NCI-H1694 (cell line): ENCODE data around the gene BRI3.

Source experiments
- DNase-seq: peaks from one replicate; lab custom pipeline; 2025; lab: John Stamatoyannopoulos, UW

BRI3 gene

DNA sequence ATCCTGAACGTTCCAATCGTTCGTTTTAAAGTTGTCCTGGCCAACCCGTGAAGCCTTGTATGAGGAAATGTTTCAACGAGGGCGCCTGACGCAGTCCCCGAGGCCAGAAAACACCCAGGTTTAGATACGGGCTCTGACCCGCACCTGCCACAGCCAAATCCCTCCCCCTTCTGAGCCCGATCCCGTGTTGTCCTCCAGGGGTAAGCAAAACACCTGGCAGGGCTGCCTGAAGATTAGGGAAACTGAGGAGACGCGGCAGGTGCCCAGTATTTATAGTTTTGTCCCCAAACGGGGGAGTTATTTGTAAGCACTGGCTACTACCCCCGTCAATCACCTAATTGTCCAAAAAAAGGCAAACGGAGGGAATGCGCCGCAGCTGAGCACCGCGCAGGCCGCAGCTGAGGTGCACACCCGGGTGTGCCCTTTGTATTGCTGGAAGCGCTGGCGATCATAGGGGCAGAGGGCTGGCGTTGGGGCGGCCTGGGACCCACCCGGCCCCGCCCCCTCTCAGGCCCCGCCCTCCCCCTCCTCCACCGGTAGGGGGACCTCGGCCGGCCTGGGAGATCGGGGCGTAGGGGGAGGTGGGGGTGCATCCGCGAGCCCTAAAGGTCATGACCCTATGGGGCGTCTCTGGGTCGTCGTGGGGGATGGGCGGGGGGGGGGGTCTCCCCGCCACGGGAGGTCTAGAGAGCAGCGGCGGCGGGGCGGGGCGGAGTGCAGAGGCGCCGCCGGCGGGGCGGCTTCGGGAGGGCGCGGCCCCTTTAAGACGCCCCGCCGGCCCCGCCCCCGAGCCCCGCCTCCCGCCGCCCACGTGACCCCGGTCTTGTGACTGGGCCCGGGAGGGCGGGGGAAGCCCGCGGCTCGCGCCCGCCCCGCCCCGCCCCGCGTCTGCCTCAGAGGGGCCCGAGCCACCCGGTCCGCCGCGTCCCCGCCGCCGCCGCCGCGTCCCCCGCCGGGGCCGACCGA, at the start of gene BRI3:
Gene BRI3 (plus strand): TSS at position 896 of the 966 bp plus-strand sequence. CDS start 110 bp downstream, outside the sequence.
- DNase-seq: peak; percentile 76

GRCh38 chr7:98232263-98232585, 49.3 kb upstream of the BRI3 start:
- DNase-seq: no peak

- no peak for DNase-seq
Measured at GRCh38 chr7:98232799-98233198, 48.7 kb upstream of the BRI3 start.

DNA sequence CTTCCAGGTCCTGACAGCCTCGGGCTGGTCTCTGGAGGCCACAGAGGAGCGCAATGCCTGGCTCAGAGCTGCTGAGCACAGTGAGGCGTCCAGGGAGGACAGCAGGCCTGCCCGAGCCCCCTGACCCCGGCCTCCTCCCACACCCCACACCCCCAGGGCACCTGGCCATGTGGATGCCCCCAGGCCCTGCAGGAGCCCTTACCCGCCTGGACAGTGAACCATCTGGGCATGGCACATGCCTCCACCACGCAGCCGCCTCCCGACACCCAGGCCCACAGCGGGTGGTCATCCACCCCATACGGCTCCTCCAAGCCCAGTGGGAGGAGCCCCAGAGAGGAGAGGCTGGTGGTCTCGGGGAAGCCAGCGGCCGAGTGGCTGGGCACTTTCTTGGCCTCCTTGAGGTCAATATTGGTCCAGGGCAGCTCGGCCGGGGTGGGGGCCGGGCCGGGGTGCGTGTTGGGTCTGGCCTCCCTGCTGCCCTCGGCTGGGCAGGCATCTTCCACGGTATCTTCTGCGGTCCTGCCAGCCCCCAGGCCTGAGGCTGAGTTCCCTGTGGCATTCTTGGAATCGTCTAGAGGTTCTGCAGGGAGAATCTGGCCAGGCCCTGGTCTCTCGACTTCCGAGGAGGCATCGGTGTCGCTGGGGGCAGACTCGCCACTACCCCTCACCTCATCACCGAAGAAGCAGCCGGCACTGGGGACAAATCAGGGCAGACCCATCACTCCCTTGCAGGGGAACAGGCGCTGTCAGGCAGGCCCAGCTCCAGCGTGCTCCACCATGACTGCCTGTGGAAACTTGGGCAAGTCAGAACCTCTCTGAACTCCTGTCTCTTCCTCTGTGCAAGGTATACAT, 48.0 kb upstream of the BRI3 start:
- DNase-seq: no peak

DNA sequence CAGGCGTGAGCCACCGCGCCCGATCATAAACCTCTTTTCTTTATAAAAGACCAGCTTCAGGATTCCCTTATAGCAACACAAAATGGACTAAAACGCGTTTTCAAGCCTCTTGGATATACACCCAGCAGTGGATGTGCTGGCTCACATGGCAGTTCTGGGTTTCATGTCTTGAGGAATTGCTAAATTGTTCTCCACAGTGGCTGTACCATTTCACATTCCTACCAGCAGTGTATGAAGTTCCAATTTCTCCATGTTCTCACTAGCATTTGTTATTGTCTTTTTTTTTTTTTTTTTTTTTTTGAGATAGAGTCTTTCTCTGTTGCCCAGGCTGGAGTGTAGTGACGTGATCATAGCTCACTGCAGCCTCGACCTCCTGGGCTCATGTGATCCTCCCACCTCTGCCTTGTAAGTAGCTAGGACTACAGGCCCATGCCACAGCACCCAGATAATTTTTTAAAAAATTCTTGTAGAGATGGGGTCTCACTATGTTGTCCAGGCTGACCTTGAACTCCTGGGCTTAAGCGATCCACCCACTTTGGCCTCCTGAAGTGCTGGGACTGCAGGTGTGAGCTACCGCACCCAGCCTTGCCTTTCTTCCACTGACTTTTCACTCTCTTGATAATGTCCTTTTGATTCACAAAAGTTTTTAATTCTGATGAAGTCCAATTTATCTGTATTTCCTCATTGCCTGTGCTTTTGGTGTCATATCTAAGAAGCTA, 46.9 kb upstream of the BRI3 start:
- no peak for DNase-seq

GRCh38 chr7:98235901-98236300, 45.6 kb upstream of the BRI3 start:
- DNase-seq: no peak

GRCh38 chr7:98236355-98237185, 44.9 kb upstream of the BRI3 start:
- no peak for DNase-seq

DNA sequence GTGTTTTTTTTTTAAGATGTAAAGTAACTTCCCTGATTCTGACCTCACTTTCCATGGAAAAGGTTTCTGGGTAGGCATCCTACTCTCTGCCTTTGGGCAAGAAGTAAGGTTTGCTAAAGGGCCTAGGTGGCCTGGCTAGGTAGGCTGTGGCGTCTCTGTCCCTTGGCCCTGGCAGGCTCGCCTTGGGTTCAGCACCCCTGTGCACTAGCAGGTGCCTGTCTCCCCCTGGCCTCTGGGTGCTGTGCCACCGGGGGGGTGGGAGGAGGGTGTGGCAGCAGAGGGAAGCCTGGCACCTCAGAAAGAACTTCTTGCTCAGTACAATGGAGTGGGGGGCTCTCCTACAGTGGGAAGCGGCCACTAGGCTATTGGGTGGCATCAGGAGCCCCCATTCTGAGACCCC, 43.4 kb upstream of the BRI3 start:
- DNase-seq: no peak

DNA sequence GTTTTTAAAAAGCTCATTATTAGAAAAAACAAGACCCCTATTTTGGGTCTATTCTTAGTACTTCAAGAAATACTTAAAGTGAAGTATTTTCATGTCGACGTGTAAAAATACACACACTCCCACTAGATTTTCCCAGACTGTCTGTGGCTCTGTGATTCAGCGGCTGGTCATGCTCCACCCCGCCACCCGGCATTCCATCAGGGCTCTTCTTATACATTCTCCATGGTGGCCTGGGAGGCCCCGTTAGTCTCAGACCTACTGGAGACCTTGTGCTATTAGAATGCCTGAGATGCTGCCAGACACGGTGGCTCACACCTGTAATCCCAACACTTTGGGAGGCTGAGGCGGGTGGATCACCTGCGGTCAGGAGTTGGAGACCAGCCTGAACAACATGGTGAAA, 42.5 kb upstream of the BRI3 start:
- DNase-seq: no peak

- no peak for DNase-seq
Measured at GRCh38 chr7:98240961-98241673, 40.4 kb upstream of the BRI3 start.

GRCh38 chr7:98241674-98242241, 39.7 kb upstream of the BRI3 start:
- no peak for DNase-seq

DNA sequence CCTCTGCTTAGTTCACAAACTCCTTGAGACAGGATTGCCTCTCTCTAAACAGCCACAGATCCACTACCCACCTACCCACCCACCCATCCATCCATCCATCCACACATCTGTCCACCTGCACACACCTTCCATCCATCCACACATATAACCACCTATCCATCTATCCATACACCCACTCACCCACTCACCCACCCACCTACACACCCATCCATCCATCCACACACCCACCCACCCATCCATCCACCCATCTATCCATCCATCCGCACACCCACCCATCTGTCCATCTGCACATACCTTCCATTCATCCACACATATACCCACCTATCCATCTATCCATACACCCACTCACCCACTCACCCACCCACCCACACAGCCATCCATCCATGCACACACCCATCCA, 39.1 kb upstream of the BRI3 start:
- no peak for DNase-seq

GRCh38 chr7:98242934-98243333, 38.6 kb upstream of the BRI3 start:
- no peak for DNase-seq

- DNase-seq: no peak
Measured at GRCh38 chr7:98244871-98245270, 36.6 kb upstream of the BRI3 start.

- DNase-seq: no peak
Measured at GRCh38 chr7:98248156-98248555, 33.3 kb upstream of the BRI3 start.

GRCh38 chr7:98249106-98249505, 32.4 kb upstream of the BRI3 start:
- DNase-seq: no peak

DNA sequence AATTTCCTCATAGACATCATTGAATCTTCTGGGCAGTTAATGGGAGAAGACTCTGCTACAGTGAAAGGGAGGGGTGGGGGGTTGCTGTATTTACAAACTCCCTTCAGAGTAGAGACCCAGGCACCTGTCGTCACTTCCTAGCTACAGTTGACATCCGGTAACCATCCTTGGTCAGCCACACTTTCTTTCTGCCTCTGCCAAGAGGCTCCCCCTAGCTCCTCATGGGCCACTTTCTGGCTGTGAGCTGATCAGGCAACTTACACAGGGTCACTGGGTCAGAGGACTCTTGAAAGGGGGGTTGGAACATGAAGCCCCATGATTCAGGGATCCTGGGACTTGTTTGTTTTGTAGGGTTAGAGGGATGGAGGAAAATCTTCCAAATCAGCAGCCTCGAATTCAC, 30.7 kb upstream of the BRI3 start:
- no peak for DNase-seq

DNA sequence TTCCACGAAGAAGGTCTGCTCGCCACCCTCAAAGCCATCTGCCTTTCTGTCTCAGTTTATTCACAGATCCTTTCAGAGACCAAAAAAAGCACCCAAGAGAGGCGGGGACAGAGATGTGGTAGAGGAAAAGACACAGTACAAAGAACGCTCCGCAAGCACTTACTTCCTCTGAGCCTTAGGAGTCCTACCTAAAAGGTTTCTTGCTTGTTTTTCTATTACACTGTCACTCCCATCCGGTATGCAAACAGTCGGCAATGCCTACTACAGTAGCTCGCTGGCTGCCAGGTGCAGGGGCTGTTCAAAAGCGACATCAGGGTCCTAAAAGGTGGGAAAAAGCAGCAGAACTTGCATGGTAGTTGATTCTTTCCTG, 30.3 kb upstream of the BRI3 start:
- no peak for DNase-seq

DNA sequence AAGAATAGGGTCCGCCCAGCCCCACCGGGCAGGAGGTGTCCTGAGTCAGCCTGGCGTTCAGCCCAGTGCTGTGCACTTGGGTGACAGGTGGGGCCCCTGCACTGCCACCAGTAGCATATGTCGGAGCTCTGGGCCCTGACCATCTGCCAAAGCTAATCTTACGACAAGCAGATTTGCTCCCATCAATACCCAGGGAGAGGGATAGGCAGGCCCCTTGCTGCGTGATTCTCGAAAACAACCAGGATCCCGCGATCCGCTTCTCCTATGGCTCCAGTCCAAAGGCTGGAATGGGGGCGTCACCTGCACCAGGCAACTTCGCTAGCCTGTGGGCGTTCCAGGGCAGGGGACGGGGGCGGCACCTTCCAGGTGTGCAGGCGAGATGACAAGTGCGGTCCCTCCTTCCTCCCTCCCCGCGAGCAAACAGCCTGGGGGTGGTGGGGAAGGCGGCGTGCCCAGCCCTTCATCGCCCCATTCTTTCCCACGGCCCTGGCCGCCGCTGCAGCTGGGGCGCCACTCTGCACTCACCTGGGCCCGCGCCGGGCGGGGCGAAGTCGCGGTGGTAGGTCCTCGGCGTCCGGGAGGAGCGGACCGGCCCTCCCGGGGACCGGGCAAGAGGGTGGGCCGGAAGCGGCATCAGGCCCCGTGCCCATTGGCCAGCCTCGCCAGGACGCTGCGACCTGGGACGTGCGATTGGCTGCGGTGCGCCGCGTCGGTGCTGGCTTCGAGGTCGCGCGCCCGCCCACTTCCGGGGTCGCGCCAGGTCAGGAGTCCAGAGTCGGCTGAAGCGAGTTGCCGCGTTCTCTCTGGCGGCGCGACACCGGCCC, 29.7 kb upstream of the BRI3 start, which contains the start of gene TECPR1:
Gene TECPR1 (minus strand): TSS at position 632 of the 824 bp plus-strand sequence. CDS start 6,086 bp downstream, outside the sequence.
- peak; percentile 95 for DNase-seq
